GM21360 (cell line): Measurements from ENCODE around the gene TSPAN16.

ENCODE experiments used
- ATAC-seq: cut with Tn5 transposase; IDR thresholded peaks from one replicate; pipeline ENCODE4 v1.9.1; 2021; ENCODE audit warnings: mild to moderate bottlenecking, moderate library complexity; ENCODE audit not compliant: unreplicated experiment

Gene TSPAN16

GRCh38 chr19:11295665-11296245 lies at the start of gene TSPAN16:
Gene TSPAN16 (plus strand): TSS chr19:11296160. CDS start chr19:11296298, 138 bp downstream.
- no peak for ATAC-seq

- no peak for ATAC-seq
These were observed 49.0 kb upstream of the TSPAN16 start for GRCh38 chr19:11246941-11247340.

GRCh38 chr19:11247391-11247790 lies 48.6 kb upstream of the TSPAN16 start:
- ATAC-seq, result no peak

GRCh38 chr19:11247934-11248333 lies 48.0 kb upstream of the TSPAN16 start:
- ATAC-seq, result no peak

GRCh38 chr19:11248852-11249251 lies 47.1 kb upstream of the TSPAN16 start:
- ATAC-seq, result no peak

- ATAC-seq, result no peak
These were observed 44.7 kb upstream of the TSPAN16 start for GRCh38 chr19:11251217-11251616.

- ATAC-seq, result no peak
These were observed 44.2 kb upstream of the TSPAN16 start for GRCh38 chr19:11251650-11252314.

GRCh38 chr19:11252665-11253355 lies 43.1 kb upstream of the TSPAN16 start:
- no peak for ATAC-seq

GRCh38 chr19:11254666-11255065 lies 41.3 kb upstream of the TSPAN16 start:
- no peak for ATAC-seq

- ATAC-seq, result no peak
These were observed 39.8 kb upstream of the TSPAN16 start for GRCh38 chr19:11256189-11256588.

GRCh38 chr19:11257846-11258380 lies 38.0 kb upstream of the TSPAN16 start:
- ATAC-seq, result no peak

GRCh38 chr19:11260996-11261395 lies 35.0 kb upstream of the TSPAN16 start:
- no peak for ATAC-seq

GRCh38 chr19:11261431-11261970 lies 34.5 kb upstream of the TSPAN16 start:
- no peak for ATAC-seq

- no peak for ATAC-seq
These were observed 33.8 kb upstream of the TSPAN16 start, which contains the start of gene DOCK6 for GRCh38 chr19:11261971-11262839. Gene DOCK6 (minus strand): TSS chr19:11262524. CDS start chr19:11262440, 84 bp downstream.

GRCh38 chr19:11263726-11264125 lies 32.2 kb upstream of the TSPAN16 start:
- ATAC-seq, result no peak

GRCh38 chr19:11264452-11265176 lies 31.3 kb upstream of the TSPAN16 start:
- no peak for ATAC-seq

- no peak for ATAC-seq
These were observed 30.7 kb upstream of the TSPAN16 start for GRCh38 chr19:11265177-11265784.

GRCh38 chr19:11265785-11266236 lies 30.1 kb upstream of the TSPAN16 start:
- ATAC-seq, result no peak

- no peak for ATAC-seq
These were observed 28.5 kb upstream of the TSPAN16 start for GRCh38 chr19:11267316-11268085.
